Left ventricle myocardium inferior (tissue), 1 donor: ENCODE results near the gene TCF12. TPM values are rescaled to one million over a fixed set of nuclear protein-coding genes. Genes with fewer than 3 reads are reported as not detected.

ENCODE experiments used
- DNase-seq: peaks from one replicate; pipeline ENCODE4 v3.0.0-alpha.2; 2020
- H3K27ac ChIP-seq: fragments of 200-600 bp; replicated peaks from 2 replicates; pipeline ENCODE4 v1.8.0; 2021
- H3K27me3 ChIP-seq: fragments of 200-600 bp; 2 replicates; pipeline ENCODE4 v1.8.0; 2021; ENCODE audit warnings: low read depth
- H3K36me3 ChIP-seq: fragments of 200-600 bp; 2 replicates; pipeline ENCODE4 v1.8.0; 2021
- H3K4me1 ChIP-seq: fragments of 200-600 bp; 2 replicates; pipeline ENCODE4 v1.8.0; 2021
- H3K4me3 ChIP-seq: fragments of 200-600 bp; 2 replicates; pipeline ENCODE4 v1.8.0; 2021; ENCODE audit warnings: mild to moderate bottlenecking, moderate library complexity
- H3K9me3 ChIP-seq: fragments of 200-600 bp; replicated peaks from 2 replicates; pipeline ENCODE4 v1.8.0; 2021
- CTCF ChIP-seq: fragments of 200-600 bp; IDR thresholded peaks from 2 replicates; pipeline ENCODE4 v1.8.0; 2021; ENCODE audit warnings: antibody characterized with exemption, mild to moderate bottlenecking, borderline replicate concordance
- intact Hi-C: fragments of 100-400 bp; cut with micrococcal nuclease; formaldehyde crosslinking; loops from one replicate; pipeline ENCODE4 v1.11.0; 2022
- long read RNA-seq: library from polyadenylated mRNA; unstranded; transcript quantifications from one replicate; pipeline ENCODE4 v2.0.0, GENCODE V29; 2021
- total RNA-seq: library from RNA; stranded (reverse); fragmentation: NEBNext Ultra II Directional; extraction: Animal tissue kit (Norgen Biotek cat#: 25700); gene quantifications from one replicate; pipeline ENCODE4 v1.2.1, GENCODE V29; 2021
- donor health status: DM: no; HTN: yes; CAD: no; lungs with severe emphysema.

TCF12 gene
- total RNA-seq: 52.1 TPM
- long read RNA-seq, full-length matches to known transcripts: 36 of 60 reads
- long read RNA-seq, partial matches to known transcripts: 11 of 60 reads
- long read RNA-seq, other reads (novel, unspliced or antisense): 13 of 60 reads

- Histone ChIP-seq H3K9me3 (no peaks in the 10 kb centered on the region), H3K36me3 (peaks cover 7% of the 10 kb centered on the region), H3K27me3 (no peaks in the 10 kb centered on the region), H3K4me1 (peaks cover 75% of the 10 kb centered on the region), H3K4me3 (peak within 1 kb of the TSS; percentile 91), H3K27ac (peak within 1 kb of the TSS; percentile 97)
- TF ChIP-seq CTCF: peak; percentile 58
- intact Hi-C loops: no loop called here
- DNase-seq: peak; percentile 96
These were observed at the start of gene TCF12 for GRCh38 chr15:56918046-56918938. Gene TCF12 (plus strand): TSS chr15:56918644. CDS start chr15:56919914, 1,270 bp downstream.

- peak; percentile 66 for TF ChIP-seq CTCF
- H3K27ac ChIP-seq: no peak overlapping the region
- DNase-seq: peak; percentile 37
- H3K9me3 ChIP-seq: no peaks in the 10 kb centered on the region
- no peaks in the 10 kb centered on the region for H3K27me3 ChIP-seq
- intact Hi-C loops: no loop called here
- H3K4me3 ChIP-seq: no peak overlapping the region
- no peaks in the 10 kb centered on the region for H3K36me3 ChIP-seq
- H3K4me1 ChIP-seq: no peaks in the 10 kb centered on the region
These were observed 48.9 kb upstream of the TCF12 start for GRCh38 chr15:56869573-56869972.

- no peak for TF ChIP-seq CTCF
- intact Hi-C loops: no loop called here
- no peak for DNase-seq
These were observed 47.3 kb upstream of the TCF12 start for GRCh38 chr15:56871185-56871584.

GRCh38 chr15:56871867-56872266 is 46.6 kb upstream of the TCF12 start:
- intact Hi-C loops: no loop called here
- DNase-seq: no peak
- no peaks in the 10 kb centered on the region for H3K9me3 ChIP-seq
- H3K27ac ChIP-seq: no peak overlapping the region
- no peak for TF ChIP-seq CTCF
- no peak overlapping the region for H3K4me3 ChIP-seq
- H3K36me3 ChIP-seq: no peaks in the 10 kb centered on the region
- H3K27me3 ChIP-seq: no peaks in the 10 kb centered on the region
- no peaks in the 10 kb centered on the region for H3K4me1 ChIP-seq

More at GRCh38 chr15:56871185-56871584, 47.3 kb upstream of the TCF12 start:
- no peak overlapping the region for H3K4me3 ChIP-seq
- H3K9me3 ChIP-seq: no peaks in the 10 kb centered on the region
- no peaks in the 10 kb centered on the region for H3K4me1 ChIP-seq
- no peaks in the 10 kb centered on the region for H3K27me3 ChIP-seq
- H3K36me3 ChIP-seq: no peaks in the 10 kb centered on the region
- no peak overlapping the region for H3K27ac ChIP-seq

GRCh38 chr15:56877255-56877970 is 41.0 kb upstream of the TCF12 start:
- TF ChIP-seq CTCF: no peak
- no peaks in the 10 kb centered on the region for H3K9me3 ChIP-seq

More at GRCh38 chr15:56877255-56877970, 41.0 kb upstream of the TCF12 start:
- intact Hi-C loops: no loop called here
- DNase-seq: no peak
- Histone ChIP-seq H3K4me1 (no peaks in the 10 kb centered on the region), H3K27ac (no peak overlapping the region), H3K4me3 (no peak overlapping the region), H3K27me3 (no peaks in the 10 kb centered on the region), H3K36me3 (no peaks in the 10 kb centered on the region)
